Stimulated activated naive CD8-positive, alpha-beta T cell treated with anti-CD3 and anti-CD28 coated beads, Interleukin-15, Interleukin-2, amounts not matched to agents 100 U/mL and 50 U/mL, for 24 hours (primary cell): ENCODE measurements around the gene AMOTL2.
A peak's percentile ranks its signal among the peaks of the same experiment; 100 is the strongest.

Source experiments
- ATAC-seq: fragments of 150-1000 bp; cut with Tn5 transposase; one replicate; pipeline ENCODE4 v1.10.0; 2021
- DNase-seq: peaks from one replicate; pipeline ENCODE4 v3.0.0; 2021

The AMOTL2 gene

DNA sequence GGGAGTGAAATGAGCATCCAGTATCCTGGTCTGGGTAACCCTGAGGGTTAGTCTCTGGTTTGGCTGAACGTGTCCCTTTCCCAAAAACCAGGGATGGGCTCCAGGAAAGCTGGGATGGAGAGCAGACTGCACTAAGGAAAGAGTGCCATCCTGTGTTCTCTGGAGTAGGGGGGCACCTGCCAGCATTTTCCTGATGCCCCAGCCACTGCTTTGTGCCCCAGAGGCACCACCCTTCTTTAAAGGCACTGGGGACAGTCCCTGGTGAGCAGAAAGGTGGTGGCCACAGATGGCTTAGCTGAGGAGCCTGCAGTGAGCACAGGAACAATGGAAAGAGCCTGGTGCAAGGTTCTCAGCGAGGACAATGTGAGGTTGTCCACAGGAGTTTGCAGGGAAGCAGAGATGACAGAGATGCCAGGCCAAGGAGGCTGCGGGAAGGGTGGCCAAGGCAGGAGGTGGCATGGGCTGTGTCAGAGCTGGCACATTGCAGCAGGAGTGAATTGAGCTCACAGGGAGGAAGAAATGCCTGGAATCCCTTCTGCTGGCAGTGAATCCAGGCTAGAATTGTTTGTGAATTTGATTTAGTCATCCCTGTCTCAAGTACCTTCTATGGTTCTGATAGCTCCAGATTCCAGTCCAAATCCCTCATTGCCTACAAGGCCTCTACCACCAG, 39.9 kb downstream of the AMOTL2 start:
- ATAC-seq, result no peak

DNA sequence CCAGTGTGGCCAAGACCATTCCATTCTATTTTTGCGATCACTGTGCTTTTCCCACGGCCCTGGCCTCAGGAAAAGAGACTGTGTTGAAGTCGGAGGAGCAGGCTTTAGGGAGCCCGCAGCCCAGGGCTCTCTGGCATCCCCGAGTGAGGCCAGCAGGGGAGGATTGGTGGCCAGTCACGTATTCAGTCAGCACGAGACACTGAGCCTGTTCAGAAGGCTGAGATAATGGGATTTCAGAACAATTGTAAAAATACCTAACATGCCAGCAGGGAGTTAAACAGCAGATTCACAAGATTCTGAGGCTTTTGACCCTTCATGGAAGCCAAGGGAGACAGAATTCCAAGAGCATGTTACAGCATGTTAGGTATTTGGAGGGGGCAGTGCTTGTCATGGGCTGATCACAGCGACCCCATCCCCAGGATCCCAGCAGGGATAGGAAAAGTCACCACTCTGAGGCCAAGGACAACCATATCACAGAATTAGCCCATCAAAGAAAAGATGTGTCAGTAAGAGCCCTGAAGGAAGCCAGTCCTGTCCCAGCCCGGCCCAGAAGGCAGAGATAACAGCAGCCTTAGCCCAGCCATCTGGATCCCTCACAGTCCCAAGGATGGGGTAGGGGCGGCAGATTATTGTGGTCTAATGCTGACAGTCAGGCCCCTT, 40.6 kb downstream of the AMOTL2 start:
- ATAC-seq (no peak), DNase-seq (no peak)

More for the DNA sequence above, 39.9 kb downstream of the AMOTL2 start:
- DNase-seq, result no peak

DNA sequence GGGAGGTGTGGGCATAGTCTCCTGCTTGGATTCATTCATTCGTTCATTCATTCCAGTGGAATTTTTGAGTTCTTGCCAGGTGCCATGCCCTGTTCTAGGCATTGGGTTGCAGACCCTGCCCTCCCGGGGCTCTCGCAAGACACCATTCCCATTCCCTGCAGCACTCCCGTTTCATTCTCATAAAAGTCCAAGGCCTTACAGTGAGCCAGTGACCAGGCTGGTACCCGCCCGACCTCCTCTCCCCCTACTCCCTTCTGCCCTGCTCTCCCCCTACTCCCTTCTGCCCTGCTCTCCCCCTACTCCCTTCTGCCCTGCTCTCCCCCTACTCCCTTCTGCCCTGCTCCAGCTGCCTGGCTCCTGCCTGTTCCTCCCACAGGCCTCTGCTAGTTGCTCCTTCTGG, 41.9 kb downstream of the AMOTL2 start:
- no peak for ATAC-seq
- no peak for DNase-seq

DNA sequence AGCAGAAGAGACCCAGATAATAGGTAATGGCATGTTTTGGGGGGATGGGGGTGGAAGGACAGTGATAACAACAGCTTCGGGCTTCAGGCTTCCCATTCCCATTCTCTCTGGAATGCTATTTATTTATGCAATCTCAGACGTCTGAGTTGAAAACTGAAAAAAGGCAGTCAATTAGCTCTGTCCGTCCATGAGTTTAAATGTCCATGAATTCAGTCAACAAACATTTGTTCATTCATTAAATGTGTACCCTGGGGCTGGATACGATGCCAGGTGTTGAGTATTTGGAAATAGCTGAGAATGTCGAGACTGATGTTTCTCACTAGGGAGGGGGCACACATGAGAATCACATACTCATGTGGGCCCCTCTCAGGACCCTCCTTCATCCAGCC, 42.4 kb downstream of the AMOTL2 start:
- ATAC-seq (no peak), DNase-seq (no peak)

DNA sequence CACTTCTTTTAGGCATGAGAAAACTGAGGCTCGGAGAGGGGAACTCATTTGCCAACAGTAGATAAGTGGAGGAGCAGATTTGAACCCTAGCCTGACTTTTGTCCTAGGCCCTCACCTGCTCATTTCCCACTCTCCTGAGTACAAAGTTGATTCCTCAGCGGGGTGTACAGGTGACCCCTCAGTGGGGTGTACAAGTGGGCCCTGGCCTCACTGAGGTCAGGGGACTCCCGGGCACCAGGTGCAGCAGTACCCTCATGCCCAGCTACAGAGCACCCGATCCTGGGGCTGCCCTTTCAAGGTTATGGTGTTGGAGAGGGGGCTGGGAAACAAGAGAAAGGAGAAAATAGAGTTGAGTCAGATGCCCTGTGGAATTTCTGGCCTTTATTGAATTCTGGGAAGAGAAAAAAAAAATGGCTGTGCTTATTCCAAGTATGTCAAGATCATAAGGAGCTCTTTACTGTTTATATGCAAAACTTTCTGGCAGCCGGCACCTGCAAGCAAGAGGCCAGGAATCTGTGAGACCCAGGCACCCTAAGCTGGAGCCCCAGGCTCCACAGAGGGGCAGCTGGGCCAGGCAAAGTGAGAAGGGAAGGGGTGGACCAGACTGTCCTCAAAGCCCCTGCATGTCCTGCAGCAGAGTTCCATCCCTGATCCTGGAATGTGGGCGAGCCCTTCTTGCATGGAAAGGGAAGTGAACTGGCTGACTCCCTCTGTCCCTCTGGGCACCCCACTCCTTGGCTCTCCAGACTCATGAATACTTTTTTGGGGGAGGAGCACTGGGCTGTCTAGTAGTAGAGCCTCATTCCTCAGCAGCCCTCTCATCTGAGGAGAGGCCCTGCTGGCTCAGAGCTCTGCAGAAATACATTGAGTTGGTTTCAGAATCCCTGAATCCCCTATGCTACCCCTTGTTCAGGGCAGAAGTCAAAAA, 43.1 kb downstream of the AMOTL2 start:
- ATAC-seq, result no peak
- DNase-seq, result no peak

DNA sequence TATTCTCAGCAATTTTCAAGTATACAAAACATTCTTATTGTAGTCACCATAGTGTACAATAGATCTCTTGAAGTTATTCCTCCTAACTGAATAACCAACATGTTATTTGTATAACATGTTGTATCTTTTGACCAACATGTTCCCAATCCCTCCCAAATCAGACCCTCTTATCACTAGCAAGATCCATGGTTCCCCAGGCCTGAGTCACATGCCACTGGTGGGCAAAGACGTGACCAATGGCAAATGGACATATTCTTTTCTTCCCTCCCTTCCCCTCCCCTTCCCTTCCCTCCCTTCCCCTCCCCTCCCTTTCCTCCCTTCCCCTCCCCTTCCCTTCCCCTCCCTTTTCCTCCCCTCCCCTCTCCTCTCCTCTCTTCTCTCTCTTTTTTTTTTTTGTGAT, 45.4 kb downstream of the AMOTL2 start:
- DNase-seq (no peak), ATAC-seq (no peak)

DNA sequence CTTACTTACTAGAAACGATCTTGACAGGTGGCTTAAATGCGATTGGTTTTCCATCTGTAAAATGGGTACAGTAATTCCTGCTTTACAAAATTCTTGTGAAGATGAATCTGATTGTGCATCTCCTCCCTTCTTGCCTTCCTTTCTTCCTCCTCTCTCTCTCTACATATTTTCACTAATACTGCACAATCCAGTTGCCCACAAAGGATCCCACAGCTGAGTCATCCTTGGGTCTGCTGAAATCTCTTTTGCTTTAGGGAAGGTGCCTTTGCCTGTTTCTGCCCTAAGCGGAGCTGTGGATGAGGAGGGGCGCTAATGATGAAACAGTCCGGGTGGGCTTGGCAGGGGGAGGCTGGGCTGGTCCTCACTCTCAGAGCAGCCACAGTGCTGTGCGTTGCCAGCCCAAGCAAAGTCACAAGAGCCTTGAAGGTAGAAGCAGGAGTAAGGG, 46.1 kb downstream of the AMOTL2 start:
- ATAC-seq (no peak), DNase-seq (no peak)

DNA sequence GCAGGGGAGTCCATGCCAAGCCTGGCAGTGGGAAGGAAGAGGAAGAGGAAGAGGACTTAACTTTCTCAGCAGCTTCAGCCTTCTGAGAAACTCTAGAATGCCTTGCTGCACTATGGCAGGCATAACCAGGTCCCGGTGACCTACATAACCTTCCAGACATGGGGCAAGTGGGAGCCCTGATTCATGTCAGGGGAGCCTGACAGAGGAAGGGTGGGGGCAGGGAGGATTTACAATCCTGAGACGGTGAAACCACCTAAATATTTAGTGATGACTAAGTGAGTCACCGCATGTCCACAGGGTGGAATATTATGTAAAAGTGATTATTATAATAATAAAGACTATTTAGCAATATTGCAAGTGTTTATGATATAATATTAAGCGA, 46.7 kb downstream of the AMOTL2 start:
- ATAC-seq (no peak), DNase-seq (no peak)

DNA sequence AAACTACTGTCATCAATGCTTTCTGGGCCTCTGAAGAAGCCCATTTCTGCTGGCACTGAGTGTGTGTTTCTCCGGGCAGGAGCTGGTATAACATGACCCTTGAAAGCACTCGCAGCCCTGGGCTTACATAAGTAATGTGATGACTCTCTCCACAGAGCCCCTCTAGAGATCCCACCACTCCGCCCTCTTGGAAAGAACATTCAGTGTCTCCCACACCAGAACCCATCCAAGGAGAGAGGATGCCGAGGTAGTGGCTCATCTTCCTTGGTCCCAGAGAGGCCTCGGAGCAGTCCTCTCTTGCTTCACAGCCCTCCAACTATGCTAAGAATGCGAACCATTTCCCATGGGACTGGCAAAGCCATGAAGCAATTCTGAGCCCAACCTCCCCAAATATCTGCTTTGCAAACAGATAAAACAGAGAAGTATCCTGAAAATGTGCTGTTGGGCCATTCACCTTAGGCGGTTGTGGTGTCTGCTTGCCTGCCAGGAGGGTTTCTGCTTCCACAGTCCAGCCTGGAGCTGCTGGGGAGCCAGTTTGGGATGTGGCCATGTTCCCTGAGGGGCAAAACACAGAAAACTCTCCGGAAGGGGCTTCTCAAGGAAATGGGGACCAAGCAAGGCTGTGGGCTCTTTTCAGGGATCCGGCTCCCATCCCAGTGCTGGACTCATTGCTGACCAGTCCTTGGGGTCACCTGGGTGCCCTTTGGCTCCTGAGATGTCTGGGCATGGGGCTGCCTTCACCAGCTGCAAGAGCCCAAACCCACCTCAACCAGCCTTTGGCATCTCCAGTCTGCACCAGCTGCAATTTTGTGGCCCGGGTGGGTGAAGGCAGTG, 47.3 kb downstream of the AMOTL2 start:
- no peak for ATAC-seq
- no peak for DNase-seq

DNA sequence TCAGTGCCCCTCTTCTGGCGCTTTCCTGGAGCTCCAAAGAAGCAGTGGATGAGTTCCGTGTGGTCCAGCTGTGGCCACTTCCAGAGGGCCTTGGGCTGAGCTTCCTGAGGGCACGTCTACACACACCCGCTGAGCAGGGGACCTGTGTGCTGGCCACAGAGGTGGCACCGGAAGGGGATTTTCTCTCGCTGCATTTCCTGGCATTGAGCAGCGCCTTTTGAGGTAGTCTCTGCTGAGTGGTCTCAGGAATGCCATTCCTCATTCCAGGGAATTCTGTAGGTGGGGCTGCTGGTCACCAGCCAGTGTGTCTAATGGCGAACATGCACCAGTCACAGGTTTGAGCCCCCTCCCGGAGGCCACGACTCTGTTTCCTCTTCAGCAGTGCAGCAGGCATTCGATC, 48.1 kb downstream of the AMOTL2 start:
- DNase-seq, result no peak
- no peak for ATAC-seq

DNA sequence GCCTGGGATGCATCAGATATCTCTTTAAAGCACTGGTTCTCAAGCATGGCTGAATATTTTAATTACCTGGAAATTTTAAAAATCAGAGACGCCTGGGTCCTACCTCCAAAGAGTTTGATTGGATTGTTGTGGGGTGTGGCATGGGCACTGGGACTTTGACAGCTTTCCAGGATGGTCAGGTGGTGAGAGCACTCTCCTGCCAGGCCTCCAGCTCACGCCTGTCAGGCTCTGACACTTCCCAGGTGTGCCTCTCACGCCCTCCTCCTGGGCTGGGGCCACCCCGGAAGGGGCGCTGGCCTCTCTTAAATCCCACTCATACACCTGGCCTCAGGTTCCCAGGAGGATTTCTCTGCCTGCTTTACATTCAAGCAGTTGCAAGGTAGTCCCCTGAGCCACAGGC, 48.5 kb downstream of the AMOTL2 start:
- no peak for DNase-seq
- ATAC-seq, result peak; percentile 13

DNA sequence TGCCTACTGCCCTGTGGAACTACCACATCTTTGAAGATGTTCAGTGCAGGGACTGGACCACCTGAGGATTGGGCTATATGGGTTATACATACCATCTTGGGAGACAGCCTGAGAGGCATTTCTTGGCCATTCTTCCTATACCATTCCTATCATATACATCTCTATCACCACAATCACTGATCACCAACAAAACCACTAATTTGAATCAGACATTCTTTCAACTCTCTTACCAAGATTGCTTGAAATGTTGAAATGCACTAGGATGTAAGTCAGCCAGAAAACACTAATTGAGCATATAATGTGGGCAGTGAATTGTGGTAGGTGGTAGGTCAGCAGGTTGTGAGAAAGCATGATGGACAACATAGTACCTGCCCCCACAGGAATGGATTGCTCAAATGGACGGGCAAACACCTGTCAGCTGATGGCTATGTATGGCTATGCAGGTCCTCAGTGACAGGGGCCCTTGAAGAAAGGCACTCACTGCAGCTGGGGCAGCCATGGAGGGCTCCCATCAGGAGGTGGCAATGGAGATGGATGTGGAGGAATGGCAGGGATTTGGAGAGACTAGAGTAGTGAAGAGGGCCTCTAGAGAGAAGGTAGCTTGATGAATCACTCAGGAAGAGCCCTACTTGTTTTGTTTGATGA, 49.1 kb downstream of the AMOTL2 start:
- ATAC-seq (no peak), DNase-seq (no peak)

DNA sequence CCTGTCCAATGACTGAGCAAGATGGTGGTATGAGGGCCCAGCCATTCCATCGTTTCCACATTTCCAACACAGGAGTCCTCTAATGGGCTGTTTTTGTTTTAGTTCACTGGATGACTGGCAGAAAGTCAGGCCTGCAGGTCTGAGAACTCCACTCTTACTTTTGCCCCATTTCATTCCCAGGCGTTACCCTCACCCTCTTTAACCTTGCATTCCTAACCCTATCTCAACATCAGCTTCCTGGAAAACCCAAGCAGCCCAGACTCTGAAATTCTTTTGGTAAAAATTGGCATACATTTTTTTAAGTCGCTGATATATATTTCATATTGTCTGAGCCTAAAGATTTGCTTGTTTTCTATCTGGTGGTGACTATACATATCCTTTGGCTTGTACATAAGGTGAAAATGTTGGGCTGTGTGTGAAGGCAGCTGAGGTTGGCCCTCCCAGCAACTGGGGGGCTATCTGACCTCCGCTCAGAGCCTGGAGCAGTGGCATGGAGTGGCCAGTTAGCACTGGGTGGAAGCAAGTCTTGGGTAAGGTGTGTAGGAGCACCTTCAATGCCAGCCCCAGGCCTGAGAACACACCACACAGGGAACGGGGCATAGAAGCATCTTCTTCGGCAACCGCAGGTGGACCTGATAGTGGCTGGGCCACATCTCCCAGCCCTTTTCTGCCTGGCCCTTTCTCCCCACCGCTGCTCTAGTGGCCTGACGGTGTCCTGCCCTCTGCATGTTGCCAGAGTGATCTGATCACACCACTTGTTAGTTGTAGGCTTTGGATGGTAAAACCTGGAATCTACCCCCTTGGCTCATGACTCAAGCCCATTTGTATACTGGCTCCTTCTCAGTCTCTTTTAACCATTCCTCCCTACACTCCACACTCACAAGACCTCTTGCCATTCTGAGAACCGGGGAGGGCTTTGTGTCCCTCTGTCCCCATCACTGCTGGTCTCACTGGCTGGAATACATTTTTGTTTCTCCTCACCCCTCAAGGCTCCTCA, 50.0 kb downstream of the AMOTL2 start:
- DNase-seq (no peak), ATAC-seq (no peak)

DNA sequence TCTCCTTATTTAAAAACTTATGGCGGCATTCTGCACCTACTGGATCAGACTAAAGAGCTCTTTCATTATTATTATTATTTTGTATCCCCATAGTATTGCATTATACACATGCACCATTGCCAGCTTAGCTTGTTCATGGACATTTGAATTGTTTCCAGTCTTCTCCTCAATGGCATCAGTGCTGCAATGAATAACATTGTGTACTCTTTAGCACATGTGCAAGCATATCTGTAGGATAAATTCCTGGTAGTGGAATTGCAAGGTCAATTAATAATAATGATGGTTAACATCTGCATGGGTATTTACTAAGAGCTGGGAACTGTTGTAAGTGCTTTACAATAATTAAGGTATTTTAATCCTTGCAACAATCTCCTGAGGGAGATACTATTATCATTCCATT, 52.0 kb downstream of the AMOTL2 start:
- no peak for ATAC-seq
- no peak for DNase-seq

DNA sequence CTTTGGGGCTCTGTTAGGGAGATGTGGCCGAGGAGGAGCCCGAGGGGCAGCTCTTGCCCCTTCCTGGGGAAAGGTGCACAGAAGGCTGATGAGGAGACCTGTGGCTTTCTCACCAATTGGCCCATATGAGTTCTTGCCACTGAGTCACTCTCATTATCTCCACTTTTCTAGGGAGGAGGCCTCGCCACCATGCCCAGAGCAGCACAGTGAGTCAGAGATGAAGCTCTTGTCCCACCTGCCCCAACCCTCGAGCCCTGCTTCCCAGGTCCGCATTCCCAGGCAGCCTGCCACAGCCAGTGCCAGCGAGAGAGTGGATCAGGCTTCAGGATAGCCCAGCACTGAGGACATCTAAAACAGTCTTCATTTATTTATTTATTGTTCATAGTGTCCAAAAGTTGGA, 53.5 kb downstream of the AMOTL2 start:
- ATAC-seq (no peak), DNase-seq (no peak)

DNA sequence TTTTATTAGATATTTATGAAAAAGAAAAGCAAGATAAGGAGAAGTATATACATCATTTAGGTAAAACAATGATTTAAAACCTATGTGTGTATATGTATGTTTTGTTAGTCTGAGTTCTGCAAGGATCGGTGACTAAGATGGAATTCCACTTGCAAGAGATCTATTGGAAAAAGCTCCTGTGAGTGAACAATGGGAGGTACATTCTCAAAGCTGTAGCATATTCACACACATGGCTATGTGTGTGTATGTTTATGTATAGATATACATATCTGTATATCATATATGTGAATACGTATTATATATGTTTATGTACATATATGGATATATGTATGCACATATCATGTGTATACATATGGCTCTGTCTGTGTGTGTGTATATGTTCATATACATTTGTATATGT, 54.3 kb downstream of the AMOTL2 start:
- ATAC-seq (no peak), DNase-seq (no peak)

DNA sequence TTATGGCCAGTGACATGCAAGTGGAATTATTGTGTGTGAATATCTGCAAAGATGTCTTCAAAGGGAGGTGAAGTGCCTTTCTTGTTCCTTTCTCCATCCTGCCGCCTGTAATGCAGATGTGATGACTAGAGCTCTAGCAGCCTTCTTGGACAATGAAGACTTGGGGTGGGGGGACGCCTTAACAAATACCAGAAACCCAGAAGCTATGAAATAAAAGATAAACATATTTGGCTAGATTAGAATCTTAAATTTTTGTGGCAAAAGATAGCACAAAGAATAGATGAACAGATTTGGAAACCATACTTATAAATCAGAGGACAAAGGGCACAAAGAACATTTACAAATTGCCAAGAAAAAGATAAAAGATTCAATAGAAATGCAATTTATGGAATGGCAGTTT, 56.1 kb downstream of the AMOTL2 start:
- no peak for DNase-seq
- no peak for ATAC-seq

DNA sequence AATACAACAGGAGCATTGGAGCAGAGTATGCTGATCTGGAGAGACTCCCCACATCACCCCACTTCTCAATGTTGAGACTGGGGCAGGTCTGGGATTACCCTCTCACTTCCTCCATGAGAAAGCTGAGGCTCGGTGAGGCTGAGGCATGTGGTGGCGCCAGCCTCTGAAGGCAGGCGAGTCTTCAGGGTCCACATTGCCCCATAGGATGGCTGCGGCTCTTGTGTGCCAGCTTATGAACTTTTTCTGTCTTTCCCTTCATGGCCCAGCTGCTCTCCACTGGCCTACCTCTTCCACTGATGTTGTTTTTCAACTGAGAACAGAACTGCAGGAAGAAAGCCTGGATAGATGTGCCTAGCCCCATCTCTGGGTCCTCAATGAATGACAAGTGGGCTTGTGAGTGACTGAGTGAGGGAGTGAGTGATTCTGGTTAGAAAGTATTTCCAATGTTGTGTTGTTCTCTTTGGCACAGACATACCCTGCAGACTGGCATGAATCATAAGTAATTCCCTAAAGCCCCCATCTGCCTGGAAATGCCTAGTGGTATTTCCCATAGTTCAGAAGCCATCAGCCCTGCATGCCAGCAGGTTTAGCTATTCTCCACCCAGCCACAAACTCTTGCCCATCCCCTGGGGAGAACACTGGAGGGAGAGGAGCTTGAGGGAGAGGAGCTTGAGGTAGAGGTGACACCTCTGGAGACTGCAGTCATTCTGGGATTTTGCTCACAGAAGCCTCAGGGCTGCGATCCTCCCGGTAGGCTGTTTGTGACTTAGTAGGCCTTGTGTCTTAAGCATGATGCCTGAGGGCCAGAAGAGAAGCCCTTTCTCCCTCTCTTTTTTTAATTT, 56.9 kb downstream of the AMOTL2 start:
- no peak for ATAC-seq

DNA sequence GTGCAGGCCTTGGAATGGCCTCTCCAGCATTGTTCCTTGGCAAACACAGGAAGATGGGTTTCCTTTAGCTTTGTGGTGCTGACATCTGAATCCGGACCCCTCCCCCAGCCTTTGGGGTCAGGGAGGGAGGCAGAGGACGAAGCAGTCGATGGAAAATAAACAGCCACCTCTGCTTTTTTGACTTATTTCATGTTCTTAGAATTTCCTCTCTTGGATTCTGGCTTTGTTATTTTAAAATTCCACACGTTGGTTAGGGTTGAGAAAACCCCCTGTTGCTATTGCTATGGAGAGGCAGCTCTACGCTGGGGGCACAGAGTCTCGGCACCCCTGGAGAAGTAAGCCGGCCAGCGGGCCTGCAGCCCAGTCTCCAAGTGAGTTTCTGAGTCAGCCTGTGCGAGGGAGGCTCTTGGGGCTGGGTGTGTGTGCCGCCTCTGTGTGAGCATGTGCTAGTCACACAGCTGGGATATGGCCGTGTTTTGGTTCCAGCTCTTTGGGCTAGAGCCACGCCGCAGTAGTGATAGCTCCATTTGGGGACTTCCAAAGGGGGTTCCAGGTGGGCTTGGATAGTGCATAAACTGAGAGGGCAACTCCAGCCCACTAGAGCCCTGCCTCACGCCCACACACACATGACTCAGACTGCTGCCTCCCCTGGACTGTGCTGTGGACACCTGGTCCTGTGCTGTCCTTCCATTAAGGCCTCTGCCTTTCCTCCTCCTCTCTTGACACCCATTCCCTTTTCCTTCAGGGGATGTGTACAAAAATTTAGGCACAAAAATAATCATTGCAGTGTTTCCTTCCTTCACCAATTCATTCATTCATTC, 58.8 kb downstream of the AMOTL2 start:
- DNase-seq, result no peak
- ATAC-seq, result no peak

More for the DNA sequence above, 56.9 kb downstream of the AMOTL2 start:
- no peak for DNase-seq
